HepG2 (cell line): ENCODE data around the gene MEAF6. TPM values are rescaled to one million over a fixed set of nuclear protein-coding genes. Genes with fewer than 3 reads are reported as not detected.
A peak's percentile ranks its signal among the peaks of the same experiment; 100 is the strongest.

ENCODE experiments used
- FOSL2 ChIP-seq: sonication (generic); formaldehyde crosslinking; IDR thresholded peaks from 2 replicates; pipeline ENCODE4 v1.4.0; 2020; ENCODE audit warnings: missing genetic modification reagents
- FOXA1 ChIP-seq, 2 experiments: fragments of 450-650 bp in 1 of 2; sonication (generic) in 1 of 2; formaldehyde crosslinking in 1 of 2; IDR thresholded peaks; 2 replicates each; pipeline versions ENCODE4 v1.4.0 to v1.6.1; 2016 to 2020; ENCODE audit warnings: missing genetic modification reagents in 1 of 2
- HMG20A ChIP-seq: IDR thresholded peaks from 2 replicates; pipeline ENCODE4 v1.6.1; 2016; ENCODE audit warnings: borderline replicate concordance
- KAT7 ChIP-seq: IDR thresholded peaks from 2 replicates; pipeline ENCODE4 v1.6.1; 2018; ENCODE audit warnings: borderline replicate concordance, missing compliant biosample characterization
- MYC ChIP-seq: sonication (generic); formaldehyde crosslinking; IDR thresholded peaks from 2 replicates; pipeline ENCODE4 v1.9.0; 2021; ENCODE audit warnings: missing genetic modification reagents, borderline replicate concordance
- RBFOX2 ChIP-seq: fragments of 200-400 bp; formaldehyde crosslinking; IDR thresholded peaks from 2 replicates; pipeline ENCODE4 v1.6.1; 2017; ENCODE audit warnings: low read depth, mild to moderate bottlenecking, low read length
- RNF2 ChIP-seq: fragments of 450-650 bp; conservative IDR thresholded peaks from 2 replicates; pipeline ENCODE4 v1.6.1; 2016; ENCODE audit warnings: low read depth
- SAP130 ChIP-seq: IDR thresholded peaks from 2 replicates; pipeline ENCODE4 v1.6.1; 2016; ENCODE audit warnings: low read depth
- SIN3A ChIP-seq: IDR thresholded peaks from 2 replicates; pipeline ENCODE4 v1.6.1; 2011; ENCODE audit warnings: low read depth, mild to moderate bottlenecking, control low read depth, low read length, borderline replicate concordance
- SMYD3 ChIP-seq: sonication (generic); formaldehyde crosslinking; IDR thresholded peaks from 2 replicates; pipeline ENCODE4 v1.8.1; 2023; ENCODE audit warnings: mild to moderate bottlenecking, missing genetic modification reagents
- SPEN ChIP-seq: sonication (generic); formaldehyde crosslinking; IDR thresholded peaks from 2 replicates; pipeline ENCODE4 v1.5.1; 2020; ENCODE audit warnings: low read depth, mild to moderate bottlenecking, missing genetic modification reagents
- TAF1 ChIP-seq: sonication (generic); formaldehyde crosslinking; IDR thresholded peaks from 2 replicates; pipeline ENCODE4 v1.4.0; 2020; ENCODE audit warnings: missing genetic modification reagents
- TBX3 ChIP-seq: fragments of 450-650 bp; IDR thresholded peaks from 2 replicates; pipeline ENCODE4 v1.6.1; 2017; ENCODE audit warnings: antibody characterized with exemption, mild to moderate bottlenecking, inconsistent platforms, borderline replicate concordance
- ZBTB20 ChIP-seq: sonication (generic); formaldehyde crosslinking; IDR thresholded peaks from 2 replicates; pipeline ENCODE4 v1.8.1; 2023; ENCODE audit warnings: missing genetic modification reagents, low read depth, mild to moderate bottlenecking, borderline replicate concordance
- ZNF274 ChIP-seq: sonication (generic); formaldehyde crosslinking; IDR thresholded peaks from 2 replicates; pipeline ENCODE4 v1.5.1; 2020; ENCODE audit warnings: mild to moderate bottlenecking, missing genetic modification reagents
- ZNF296 ChIP-seq: sonication (generic); formaldehyde crosslinking; conservative IDR thresholded peaks from 2 replicates; pipeline ENCODE4 v1.5.0; 2020; ENCODE audit warnings: mild to moderate bottlenecking, missing genetic modification reagents
- ZNF382 ChIP-seq: sonication (generic); formaldehyde crosslinking; IDR thresholded peaks from 2 replicates; pipeline ENCODE4 v1.5.0; 2020; ENCODE audit warnings: missing genetic modification reagents, mild to moderate bottlenecking, borderline replicate concordance
- polyA plus RNA-seq, 8 experiments: library from polyadenylated mRNA; depleted of rRNA in 3 of 8; stranded (reverse) in 7 of 8; unstranded in 1 of 8; fragments of >200 nt; fragmentation: Illumina TruSeq in 4 of 8; extraction: Trizol in 4 of 8; gene quantifications; 2 replicates each; pipeline versions ENCODE4 v1.2.1 to v1.2.3, GENCODE V29; 2011 to 2016; ENCODE audit warnings: low read depth in 4 of 8, missing spikeins in 1 of 8, mixed read lengths in 1 of 8; ENCODE audit not compliant: insufficient read depth in 1 of 8
- total RNA-seq, 5 experiments: library from RNA; depleted of rRNA; stranded (reverse); fragments of >200 nt; fragmentation: Illumina TruSeq; extraction: Trizol; gene quantifications; 2 replicates each; pipeline ENCODE4 v1.2.3, GENCODE V29; 2016; ENCODE audit warnings: low read depth in 1 of 5
- TF ChIP-seq, protein P1 (sequence below): sonication (generic); formaldehyde crosslinking; IDR thresholded peaks from 2 replicates; pipeline ENCODE4 v1.9.0; 2022; ENCODE audit warnings: low read depth, missing genetic modification reagents
- TF ChIP-seq, protein P2 (sequence below): sonication (generic); formaldehyde crosslinking; IDR thresholded peaks from 2 replicates; pipeline ENCODE4 v1.4.0; 2020; ENCODE audit warnings: missing genetic modification reagents
- TF ChIP-seq, protein P3 (sequence below): sonication (generic); IDR thresholded peaks from 2 replicates; pipeline ENCODE4 v1.6.1; 2016; ENCODE audit warnings: low read depth, borderline replicate concordance
- TF ChIP-seq, protein P4 (sequence below): sonication (generic); formaldehyde crosslinking; IDR thresholded peaks from 2 replicates; pipeline ENCODE4 v1.5.1; 2020; ENCODE audit warnings: missing genetic modification reagents, mild to moderate bottlenecking, borderline replicate concordance
- TF ChIP-seq, protein P5 (sequence below): sonication (generic); formaldehyde crosslinking; IDR thresholded peaks from 2 replicates; pipeline ENCODE4 v1.8.0; 2023; ENCODE audit warnings: mild to moderate bottlenecking, missing genetic modification reagents

Gene MEAF6
- total and polyA plus RNA-seq, 2 of the 13 experiments (the other 11 are each of a cell fraction or from before 2014, with no cell fraction given) = 29.5 to 45.6 TPM

DNA sequence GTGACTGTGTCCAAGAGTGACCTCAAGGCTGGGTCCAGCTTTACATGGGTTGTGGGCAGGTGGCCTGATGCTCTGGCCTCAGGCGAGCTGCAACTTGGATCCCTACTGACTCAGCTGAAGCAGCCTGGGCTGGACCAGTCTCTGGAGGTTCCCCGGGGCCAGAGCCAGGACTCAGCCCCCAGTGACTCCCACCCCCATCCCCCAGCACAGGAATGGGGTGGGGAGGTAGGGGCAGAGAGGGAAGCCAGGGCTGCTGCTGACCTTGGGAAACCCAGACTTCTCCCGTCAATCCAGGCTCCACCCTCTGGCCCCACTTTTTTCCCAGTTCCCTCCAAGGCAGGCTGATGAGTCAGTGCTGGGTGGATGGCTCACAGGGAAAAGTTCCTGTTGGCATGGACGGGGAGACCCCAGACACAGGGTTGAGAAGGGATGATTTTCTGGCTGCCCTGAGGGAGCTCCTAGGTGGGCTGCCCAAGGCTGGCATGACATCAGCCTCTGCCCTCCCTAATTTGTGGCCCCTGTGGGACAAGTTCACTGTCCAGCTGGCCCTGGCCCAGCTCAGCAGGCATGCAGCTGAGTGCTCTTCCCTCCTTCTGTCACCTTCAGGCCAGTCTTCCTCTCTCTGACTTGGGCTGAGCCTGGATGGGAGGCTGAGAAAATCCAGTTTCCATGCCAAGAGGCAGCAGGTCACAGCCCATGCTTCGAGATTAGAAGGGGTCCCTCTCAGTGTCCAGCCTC is 37.9 kb downstream of the MEAF6 start (continued):
- peak; percentile 82 for TF ChIP-seq SAP130
- TF ChIP-seq, protein P1, sequence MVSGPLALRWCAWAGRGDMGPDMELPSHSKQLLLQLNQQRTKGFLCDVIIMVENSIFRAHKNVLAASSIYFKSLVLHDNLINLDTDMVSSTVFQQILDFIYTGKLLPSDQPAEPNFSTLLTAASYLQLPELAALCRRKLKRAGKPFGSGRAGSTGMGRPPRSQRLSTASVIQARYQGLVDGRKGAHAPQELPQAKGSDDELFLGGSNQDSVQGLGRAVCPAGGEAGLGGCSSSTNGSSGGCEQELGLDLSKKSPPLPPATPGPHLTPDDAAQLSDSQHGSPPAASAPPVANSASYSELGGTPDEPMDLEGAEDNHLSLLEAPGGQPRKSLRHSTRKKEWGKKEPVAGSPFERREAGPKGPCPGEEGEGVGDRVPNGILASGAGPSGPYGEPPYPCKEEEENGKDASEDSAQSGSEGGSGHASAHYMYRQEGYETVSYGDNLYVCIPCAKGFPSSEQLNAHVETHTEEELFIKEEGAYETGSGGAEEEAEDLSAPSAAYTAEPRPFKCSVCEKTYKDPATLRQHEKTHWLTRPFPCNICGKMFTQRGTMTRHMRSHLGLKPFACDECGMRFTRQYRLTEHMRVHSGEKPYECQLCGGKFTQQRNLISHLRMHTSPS (CRISPR knock-in tag) = peak; percentile 9; the same call in 1 of the 2 replicates
- 0 out of 2 replicates have a peak, but pooled peaks have one; percentile 40 for TF ChIP-seq MYC (CRISPR knock-in tag)
- TF ChIP-seq, protein P2, sequence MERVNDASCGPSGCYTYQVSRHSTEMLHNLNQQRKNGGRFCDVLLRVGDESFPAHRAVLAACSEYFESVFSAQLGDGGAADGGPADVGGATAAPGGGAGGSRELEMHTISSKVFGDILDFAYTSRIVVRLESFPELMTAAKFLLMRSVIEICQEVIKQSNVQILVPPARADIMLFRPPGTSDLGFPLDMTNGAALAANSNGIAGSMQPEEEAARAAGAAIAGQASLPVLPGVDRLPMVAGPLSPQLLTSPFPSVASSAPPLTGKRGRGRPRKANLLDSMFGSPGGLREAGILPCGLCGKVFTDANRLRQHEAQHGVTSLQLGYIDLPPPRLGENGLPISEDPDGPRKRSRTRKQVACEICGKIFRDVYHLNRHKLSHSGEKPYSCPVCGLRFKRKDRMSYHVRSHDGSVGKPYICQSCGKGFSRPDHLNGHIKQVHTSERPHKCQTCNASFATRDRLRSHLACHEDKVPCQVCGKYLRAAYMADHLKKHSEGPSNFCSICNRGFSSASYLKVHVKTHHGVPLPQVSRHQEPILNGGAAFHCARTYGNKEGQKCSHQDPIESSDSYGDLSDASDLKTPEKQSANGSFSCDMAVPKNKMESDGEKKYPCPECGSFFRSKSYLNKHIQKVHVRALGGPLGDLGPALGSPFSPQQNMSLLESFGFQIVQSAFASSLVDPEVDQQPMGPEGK (CRISPR knock-in tag) = peak; percentile 55
- no peak for TF ChIP-seq RNF2
- peak; percentile 20; the same call in 1 of the 2 replicates for TF ChIP-seq HMG20A (CRISPR knock-in tag)
- TF ChIP-seq TAF1 (CRISPR knock-in tag) = peak; percentile 16; the same call in 1 of the 2 replicates
- no peak for TF ChIP-seq FOXA1 (IDR thresholded peaks at IDR 0.05)
- TF ChIP-seq FOXA1 (CRISPR knock-in tag; IDR thresholded peaks at IDR 0.05) = no peak
- 0 out of 2 replicates have a peak, but pooled peaks have one; percentile 29 for TF ChIP-seq RBFOX2
- no peak for TF ChIP-seq ZNF382 (CRISPR knock-in tag)
- TF ChIP-seq, protein P3, sequence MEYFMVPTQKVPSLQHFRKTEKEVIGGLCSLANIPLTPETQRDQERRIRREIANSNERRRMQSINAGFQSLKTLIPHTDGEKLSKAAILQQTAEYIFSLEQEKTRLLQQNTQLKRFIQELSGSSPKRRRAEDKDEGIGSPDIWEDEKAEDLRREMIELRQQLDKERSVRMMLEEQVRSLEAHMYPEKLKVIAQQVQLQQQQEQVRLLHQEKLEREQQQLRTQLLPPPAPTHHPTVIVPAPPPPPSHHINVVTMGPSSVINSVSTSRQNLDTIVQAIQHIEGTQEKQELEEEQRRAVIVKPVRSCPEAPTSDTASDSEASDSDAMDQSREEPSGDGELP = peak; percentile 36; the same call in 1 of the 2 replicates
- TF ChIP-seq ZNF274 (CRISPR knock-in tag) = peak; percentile 92; the same call in 1 of the 2 replicates
- TF ChIP-seq TBX3 = no peak
- no peak; the same call in 1 of the 2 replicates for TF ChIP-seq SPEN (CRISPR knock-in tag)
- peak; percentile 40; the same call in 1 of the 2 replicates for TF ChIP-seq KAT7 (CRISPR knock-in tag)
- TF ChIP-seq SMYD3 = 0 out of 2 replicates have a peak, but pooled peaks have one; percentile 24
- TF ChIP-seq SIN3A = peak; percentile 37; the same call in 1 of the 2 replicates
- no peak for TF ChIP-seq ZBTB20 (CRISPR knock-in tag)
- 0 out of 2 replicates have a peak, but pooled peaks have one; percentile 36 for TF ChIP-seq ZNF296 (CRISPR knock-in tag)
- TF ChIP-seq, protein P4, sequence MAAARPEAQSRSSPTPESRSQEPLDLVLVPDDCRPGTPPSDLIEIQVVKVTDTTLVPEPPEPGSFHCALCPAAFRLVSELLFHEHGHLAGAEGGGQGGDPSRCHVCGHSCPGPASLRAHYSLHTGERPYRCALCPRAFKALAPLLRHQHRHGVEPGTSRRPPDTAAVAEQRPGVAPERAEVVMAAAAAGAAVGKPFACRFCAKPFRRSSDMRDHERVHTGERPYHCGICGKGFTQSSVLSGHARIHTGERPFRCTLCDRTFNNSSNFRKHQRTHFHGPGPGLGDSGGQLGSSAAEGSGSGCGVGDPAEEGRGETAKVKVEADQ (CRISPR knock-in tag) = peak; percentile 80; the same call in 1 of the 2 replicates
- peak; percentile 91 for TF ChIP-seq FOSL2 (CRISPR knock-in tag)
- TF ChIP-seq, protein P5, sequence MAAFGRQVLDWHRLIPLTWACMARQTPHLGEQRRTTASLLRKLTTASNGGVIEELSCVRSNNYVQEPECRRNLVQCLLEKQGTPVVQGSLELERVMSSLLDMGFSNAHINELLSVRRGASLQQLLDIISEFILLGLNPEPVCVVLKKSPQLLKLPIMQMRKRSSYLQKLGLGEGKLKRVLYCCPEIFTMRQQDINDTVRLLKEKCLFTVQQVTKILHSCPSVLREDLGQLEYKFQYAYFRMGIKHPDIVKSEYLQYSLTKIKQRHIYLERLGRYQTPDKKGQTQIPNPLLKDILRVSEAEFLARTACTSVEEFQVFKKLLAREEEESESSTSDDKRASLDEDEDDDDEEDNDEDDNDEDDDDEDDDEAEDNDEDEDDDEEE (CRISPR knock-in tag) = peak; percentile 54; the same call in 1 of the 2 replicates
